OCI-LY7 (cell line): ENCODE measurements around the gene AXIN1. TPM values are rescaled to one million over a fixed set of nuclear protein-coding genes. Genes with fewer than 3 reads are reported as not detected.

Source experiments
- BruUV-seq: library from RNA; stranded (reverse); fragments of 400-500 nt; replicated peaks from 2 replicates; lab custom pipeline; 2021; lab: Mats Ljungman, UMichigan
- CTCF ChIA-PET: fragments of 300-600 bp; sonication (Branson Sonifier 250); formaldehyde crosslinking; loops from one replicate; lab custom pipeline; 2022; ENCODE audit warnings: antibody characterized with exemption; ENCODE audit not compliant: unreplicated experiment; lab: Charles Lee
- POLR2A ChIA-PET: fragments of 300-600 bp; sonication (Branson Sonifier 250); formaldehyde crosslinking; loops from one replicate; lab custom pipeline; 2022; ENCODE audit warnings: antibody characterized with exemption; lab: Charles Lee
- DNase-seq: peaks from one replicate; pipeline ENCODE4 v3.0.0-alpha.2; 2015; ENCODE audit warnings: low spot score
- H2AFZ ChIP-seq: fragments of 200-600 bp; sonication (generic), shearing (Covaris generic); 2 replicates; pipeline ENCODE4 v1.6.1; 2014; ENCODE audit warnings: mild to moderate bottlenecking, antibody characterized with exemption, low read length, moderate library complexity
- H3K27ac ChIP-seq: fragments of 200-600 bp; sonication (generic); 2 replicates; pipeline ENCODE4 v1.5.1; 2014; ENCODE audit warnings: mixed run types, low read depth, mild to moderate bottlenecking, moderate library complexity, low read length, inconsistent platforms; ENCODE audit not compliant: poor library complexity, severe bottlenecking
- H3K36me3 ChIP-seq: fragments of 200-600 bp; sonication (generic); 2 replicates; pipeline ENCODE4 v1.6.1; 2014; ENCODE audit warnings: mild to moderate bottlenecking, antibody characterized with exemption, low read length, moderate library complexity, mixed read lengths; ENCODE audit not compliant: insufficient read depth
- H3K4me1 ChIP-seq: fragments of 200-600 bp; sonication (generic); 2 replicates; pipeline ENCODE4 v1.5.1; 2014; ENCODE audit warnings: mild to moderate bottlenecking, low read length; ENCODE audit not compliant: insufficient read depth, poor library complexity, severe bottlenecking
- H3K4me2 ChIP-seq: fragments of 200-600 bp; sonication (generic); 2 replicates; pipeline ENCODE4 v1.6.1; 2014; ENCODE audit warnings: mild to moderate bottlenecking, low read length
- H3K4me3 ChIP-seq: fragments of 200-600 bp; sonication (generic); 2 replicates; pipeline ENCODE4 v1.5.1; 2014; ENCODE audit warnings: mild to moderate bottlenecking, low read depth, low read length; ENCODE audit not compliant: poor library complexity, severe bottlenecking
- H3K79me2 ChIP-seq: fragments of 200-600 bp; sonication (generic); 2 replicates; pipeline ENCODE4 v1.6.1; 2016; ENCODE audit warnings: low read depth, mild to moderate bottlenecking, low read length, moderate library complexity, mixed read lengths; ENCODE audit not compliant: insufficient read depth
- H3K9me2 ChIP-seq: fragments of 200-600 bp; sonication (generic); 2 replicates; pipeline ENCODE4 v1.6.1; 2016; ENCODE audit warnings: mild to moderate bottlenecking, low read length, mixed read lengths; ENCODE audit not compliant: insufficient read depth
- H3K9me3 ChIP-seq: fragments of 200-600 bp; sonication (generic); 2 replicates; pipeline ENCODE4 v1.6.1; 2014; ENCODE audit warnings: mild to moderate bottlenecking, mixed run types, low read length, mixed read lengths
- H4K20me1 ChIP-seq: fragments of 200-600 bp; sonication (generic); 2 replicates; pipeline ENCODE4 v1.6.1; 2014; ENCODE audit warnings: mild to moderate bottlenecking, antibody characterized with exemption, low read length, moderate library complexity, mixed read lengths; ENCODE audit not compliant: insufficient read depth
- EZH2phosphoT487 ChIP-seq: fragments of 200-600 bp; sonication (generic); IDR thresholded peaks from 2 replicates; pipeline ENCODE4 v1.6.1; 2018; ENCODE audit warnings: low read depth, borderline replicate concordance, mild to moderate bottlenecking, mixed run types, antibody characterized with exemption, low read length, moderate library complexity, mixed read lengths
- intact Hi-C: fragments of 100-400 bp; cut with micrococcal nuclease; formaldehyde crosslinking; loops from one replicate; pipeline ENCODE4 v1.10.0; 2022; ENCODE audit not compliant: unreplicated experiment
- total RNA-seq, 2 experiments: library from RNA; depleted of rRNA in 1 of 2; stranded (reverse); fragments of >200 nt in 1 of 2; shearing (Covaris generic) in 1 of 2; gene quantifications; 2 replicates each; pipeline ENCODE4 v1.2.3, GENCODE V29; 2014 to 2022
- TF ChIP-seq, protein P1 (sequence below): fragments of 200-600 bp; sonication (generic); conservative IDR thresholded peaks from 2 replicates; pipeline ENCODE4 v1.5.1; 2014; ENCODE audit warnings: mild to moderate bottlenecking, antibody characterized with exemption, low read length, moderate library complexity, mixed read lengths

The AXIN1 gene
- total RNA-seq, 2 experiments from 2014 or later: 29.0 to 30.3 TPM

DNA sequence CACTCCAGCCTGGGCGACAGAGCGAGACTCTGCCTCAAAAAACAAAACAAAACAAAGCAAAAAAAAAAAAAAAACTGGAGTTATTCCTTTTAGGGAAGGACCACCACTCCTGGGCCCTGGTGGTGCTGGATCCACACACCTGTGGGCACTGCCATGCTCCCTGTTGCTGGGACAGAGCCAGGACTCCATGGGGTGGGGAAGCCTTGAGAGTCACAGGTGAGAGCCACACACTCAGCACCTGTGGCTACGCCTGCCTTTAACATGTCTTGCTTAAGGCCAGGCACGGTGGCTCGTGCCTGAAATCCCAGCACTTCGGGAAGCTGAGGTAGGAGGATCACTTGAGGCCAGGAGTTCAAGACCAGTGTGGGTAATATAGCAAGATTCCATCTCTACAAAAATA is 51.3 kb downstream of the AXIN1 start:
- H2AFZ ChIP-seq: no peak overlapping the region
- H3K36me3 ChIP-seq: 0 out of 2 replicates have a peak, but pooled peaks cover 4% of the 10 kb centered on the region
- H3K79me2 ChIP-seq: no peaks in the 10 kb centered on the region
- H4K20me1 ChIP-seq: no peaks in the 10 kb centered on the region
- no peak for TF ChIP-seq EZH2phosphoT487
- TF ChIP-seq, protein P1, sequence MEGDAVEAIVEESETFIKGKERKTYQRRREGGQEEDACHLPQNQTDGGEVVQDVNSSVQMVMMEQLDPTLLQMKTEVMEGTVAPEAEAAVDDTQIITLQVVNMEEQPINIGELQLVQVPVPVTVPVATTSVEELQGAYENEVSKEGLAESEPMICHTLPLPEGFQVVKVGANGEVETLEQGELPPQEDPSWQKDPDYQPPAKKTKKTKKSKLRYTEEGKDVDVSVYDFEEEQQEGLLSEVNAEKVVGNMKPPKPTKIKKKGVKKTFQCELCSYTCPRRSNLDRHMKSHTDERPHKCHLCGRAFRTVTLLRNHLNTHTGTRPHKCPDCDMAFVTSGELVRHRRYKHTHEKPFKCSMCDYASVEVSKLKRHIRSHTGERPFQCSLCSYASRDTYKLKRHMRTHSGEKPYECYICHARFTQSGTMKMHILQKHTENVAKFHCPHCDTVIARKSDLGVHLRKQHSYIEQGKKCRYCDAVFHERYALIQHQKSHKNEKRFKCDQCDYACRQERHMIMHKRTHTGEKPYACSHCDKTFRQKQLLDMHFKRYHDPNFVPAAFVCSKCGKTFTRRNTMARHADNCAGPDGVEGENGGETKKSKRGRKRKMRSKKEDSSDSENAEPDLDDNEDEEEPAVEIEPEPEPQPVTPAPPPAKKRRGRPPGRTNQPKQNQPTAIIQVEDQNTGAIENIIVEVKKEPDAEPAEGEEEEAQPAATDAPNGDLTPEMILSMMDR: no peak
- H3K27ac ChIP-seq: no peak overlapping the region
- no peak overlapping the region for H3K4me3 ChIP-seq
- H3K4me2 ChIP-seq: no peak overlapping the region
- H3K9me2 ChIP-seq: no peaks in the 10 kb centered on the region
- H3K9me3 ChIP-seq: no peaks in the 10 kb centered on the region
- intact Hi-C loops: no loop called here
- ChIA-PET CTCF (no interaction called here), POLR2A (interaction anchor here (0.7 kb wide), 1 partner anchor 45 kb away, joined by 3 read pairs; no protein-coding TSS in a partner anchor)
- no peak for DNase-seq
- no peaks in the 10 kb centered on the region for H3K4me1 ChIP-seq
- BruUV-seq: no TSS peak

DNA sequence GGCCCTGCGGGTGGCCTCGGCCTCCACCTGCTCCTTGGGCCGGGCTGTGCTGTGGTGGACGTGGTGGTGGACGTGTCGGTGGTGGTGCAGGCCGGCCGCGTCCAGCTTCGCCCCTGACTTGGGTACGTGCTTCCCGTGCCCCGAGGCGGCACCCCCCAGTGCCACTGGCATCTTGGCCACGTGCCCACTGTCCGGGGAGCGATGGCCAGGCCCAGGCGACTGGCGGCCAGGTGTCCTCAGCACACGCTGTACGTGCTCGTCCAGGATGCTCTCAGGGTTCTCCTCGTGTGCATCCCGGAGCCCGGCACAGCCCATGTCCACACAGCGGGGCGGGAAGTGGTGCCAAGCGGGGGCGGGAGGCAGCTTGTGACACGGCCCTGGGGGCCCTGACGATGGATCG is 54.7 kb downstream of the AXIN1 start:
- Histone ChIP-seq H3K79me2 (no peaks in the 10 kb centered on the region), H4K20me1 (no peaks in the 10 kb centered on the region), H3K27ac (no peak overlapping the region), H3K9me2 (no peaks in the 10 kb centered on the region), H3K4me2 (no peak overlapping the region), H3K9me3 (no peaks in the 10 kb centered on the region), H2AFZ (no peak overlapping the region), H3K4me3 (no peak overlapping the region), H3K4me1 (no peaks in the 10 kb centered on the region), H3K36me3 (0 out of 2 replicates have a peak, but pooled peaks cover 4% of the 10 kb centered on the region)
- intact Hi-C loops: no loop called here
- ChIA-PET CTCF (no interaction called here), POLR2A (interaction anchor here (0.6 kb wide), 1 partner anchor 342 kb away, joined by 4 read pairs; no protein-coding TSS in a partner anchor)
- TF ChIP-seq, protein P1: no peak
- TF ChIP-seq EZH2phosphoT487: no peak
- no peak for DNase-seq
- BruUV-seq: no TSS peak

DNA sequence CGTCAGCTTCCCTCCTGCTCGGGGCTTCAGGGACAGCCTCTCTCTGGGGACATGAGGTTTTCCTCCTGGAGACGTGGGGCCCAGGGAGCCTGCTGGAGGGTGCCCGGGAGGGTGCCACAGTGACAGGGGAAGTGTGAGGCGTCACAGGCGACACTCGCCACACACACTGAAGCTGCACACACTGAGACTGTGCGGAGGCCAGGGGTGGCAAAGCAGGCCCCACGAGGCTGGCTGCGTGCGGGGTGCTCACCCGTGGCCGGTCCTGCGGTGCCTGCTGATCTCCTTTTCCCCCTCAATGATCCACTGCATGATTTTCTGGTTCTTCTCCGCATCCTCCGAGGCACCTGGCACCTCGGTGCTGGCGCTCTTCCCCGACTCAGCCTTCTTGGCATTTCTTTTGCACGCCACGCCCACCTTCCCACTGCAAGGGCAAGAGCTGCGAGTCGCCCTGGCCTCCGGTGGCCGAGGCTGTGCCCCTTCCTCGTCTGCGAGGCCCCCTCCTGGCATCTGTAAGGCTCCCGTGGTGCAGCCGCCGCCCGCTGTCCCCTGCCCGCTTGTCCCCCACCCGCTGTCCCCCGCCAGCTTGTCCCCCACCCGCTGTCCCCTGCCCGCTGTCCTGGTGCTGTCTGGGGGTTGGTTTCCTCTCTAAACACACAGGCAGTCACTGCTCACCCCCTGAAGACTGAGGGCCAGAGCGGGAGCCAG is 55.6 kb downstream of the AXIN1 start:
- no peaks in the 10 kb centered on the region for H3K9me3 ChIP-seq
- intact Hi-C loops: no loop called here
- H3K79me2 ChIP-seq: no peaks in the 10 kb centered on the region
- no peak overlapping the region for H3K4me3 ChIP-seq
- 0 out of 2 replicates have a peak, but pooled peaks cover 4% of the 10 kb centered on the region for H3K36me3 ChIP-seq
- BruUV-seq: no TSS peak
- no peaks in the 10 kb centered on the region for H4K20me1 ChIP-seq
- CTCF ChIA-PET: no interaction called here
- H3K4me2 ChIP-seq: no peak overlapping the region
- no peak overlapping the region for H3K27ac ChIP-seq
- no peaks in the 10 kb centered on the region for H3K4me1 ChIP-seq
- no peak overlapping the region for H2AFZ ChIP-seq
- POLR2A ChIA-PET: no interaction called here
- no peak for DNase-seq
- H3K9me2 ChIP-seq: no peaks in the 10 kb centered on the region
- no peak for TF ChIP-seq EZH2phosphoT487
